Lower lobe of right lung (tissue), 2 donors: Measurements from ENCODE around the gene NBPF12. TPM values are rescaled to one million over a fixed set of nuclear protein-coding genes. Genes with fewer than 3 reads are reported as not detected.
A peak's percentile ranks its signal among the peaks of the same experiment; 100 is the strongest.
"Not testable (repeated sequence)": the region's sequence is repeated elsewhere in the genome, so short reads cannot be mapped to it uniquely, and the experiment has no call there.

Experiments
- ATAC-seq, 2 donors: fragments of 200-7000 bp; cut with Tn5 transposase; one replicate each; pipeline ENCODE4 v1.9.1; 2020 to 2022; ENCODE audit warnings: mild to moderate bottlenecking in 2 of 2, moderate library complexity in 2 of 2
- DNase-seq: peaks from one replicate; pipeline ENCODE4 v3.0.0-alpha.2; 2020
- H3K27ac ChIP-seq: fragments of 200-600 bp; one replicate; pipeline ENCODE4 v1.8.0; 2022
- H3K27me3 ChIP-seq: fragments of 200-600 bp; one replicate; pipeline ENCODE4 v1.8.0; 2022; ENCODE audit warnings: low read depth
- H3K36me3 ChIP-seq: fragments of 200-600 bp; one replicate; pipeline ENCODE4 v1.8.0; 2022; ENCODE audit warnings: mild to moderate bottlenecking
- H3K4me1 ChIP-seq: fragments of 200-600 bp; one replicate; pipeline ENCODE4 v1.8.0; 2022
- H3K4me3 ChIP-seq: fragments of 200-600 bp; one replicate; pipeline ENCODE4 v1.8.0; 2022; ENCODE audit warnings: mild to moderate bottlenecking
- H3K9me3 ChIP-seq: fragments of 200-600 bp; one replicate; pipeline ENCODE4 v1.8.0; 2022
- intact Hi-C: fragments of 100-400 bp; cut with DNase I; formaldehyde crosslinking; loops from one replicate; pipeline ENCODE4 v1.11.0; 2022
- long read RNA-seq: library from polyadenylated mRNA; unstranded; transcript quantifications from one replicate; pipeline ENCODE4 v2.0.0, GENCODE V29; 2021
- total RNA-seq: library from RNA; stranded (reverse); fragmentation: NEBNext Ultra II Directional; extraction: Animal tissue kit (Norgen Biotek cat#: 25700); gene quantifications from one replicate; pipeline ENCODE4 v1.2.1, GENCODE V29; 2021
- donor health status: DM: no; HTN: yes; CAD: no; lungs with severe emphysema.

The NBPF12 gene, protein sequence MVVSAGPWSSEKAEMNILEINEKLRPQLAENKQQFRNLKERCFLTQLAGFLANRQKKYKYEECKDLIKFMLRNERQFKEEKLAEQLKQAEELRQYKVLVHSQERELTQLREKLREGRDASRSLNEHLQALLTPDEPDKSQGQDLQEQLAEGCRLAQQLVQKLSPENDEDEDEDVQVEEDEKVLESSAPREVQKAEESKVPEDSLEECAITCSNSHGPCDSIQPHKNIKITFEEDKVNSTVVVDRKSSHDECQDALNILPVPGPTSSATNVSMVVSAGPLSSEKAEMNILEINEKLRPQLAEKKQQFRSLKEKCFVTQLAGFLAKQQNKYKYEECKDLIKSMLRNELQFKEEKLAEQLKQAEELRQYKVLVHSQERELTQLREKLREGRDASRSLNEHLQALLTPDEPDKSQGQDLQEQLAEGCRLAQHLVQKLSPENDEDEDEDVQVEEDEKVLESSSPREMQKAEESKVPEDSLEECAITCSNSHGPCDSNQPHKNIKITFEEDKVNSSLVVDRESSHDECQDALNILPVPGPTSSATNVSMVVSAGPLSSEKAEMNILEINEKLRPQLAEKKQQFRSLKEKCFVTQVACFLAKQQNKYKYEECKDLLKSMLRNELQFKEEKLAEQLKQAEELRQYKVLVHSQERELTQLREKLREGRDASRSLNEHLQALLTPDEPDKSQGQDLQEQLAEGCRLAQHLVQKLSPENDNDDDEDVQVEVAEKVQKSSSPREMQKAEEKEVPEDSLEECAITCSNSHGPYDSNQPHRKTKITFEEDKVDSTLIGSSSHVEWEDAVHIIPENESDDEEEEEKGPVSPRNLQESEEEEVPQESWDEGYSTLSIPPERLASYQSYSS (N-terminal part only)
- total RNA-seq, result 14.6 TPM
- long read RNA-seq, partial matches to known transcripts, result 5 of 32 reads
- long read RNA-seq, other reads (novel, unspliced or antisense), result 27 of 32 reads

DNA sequence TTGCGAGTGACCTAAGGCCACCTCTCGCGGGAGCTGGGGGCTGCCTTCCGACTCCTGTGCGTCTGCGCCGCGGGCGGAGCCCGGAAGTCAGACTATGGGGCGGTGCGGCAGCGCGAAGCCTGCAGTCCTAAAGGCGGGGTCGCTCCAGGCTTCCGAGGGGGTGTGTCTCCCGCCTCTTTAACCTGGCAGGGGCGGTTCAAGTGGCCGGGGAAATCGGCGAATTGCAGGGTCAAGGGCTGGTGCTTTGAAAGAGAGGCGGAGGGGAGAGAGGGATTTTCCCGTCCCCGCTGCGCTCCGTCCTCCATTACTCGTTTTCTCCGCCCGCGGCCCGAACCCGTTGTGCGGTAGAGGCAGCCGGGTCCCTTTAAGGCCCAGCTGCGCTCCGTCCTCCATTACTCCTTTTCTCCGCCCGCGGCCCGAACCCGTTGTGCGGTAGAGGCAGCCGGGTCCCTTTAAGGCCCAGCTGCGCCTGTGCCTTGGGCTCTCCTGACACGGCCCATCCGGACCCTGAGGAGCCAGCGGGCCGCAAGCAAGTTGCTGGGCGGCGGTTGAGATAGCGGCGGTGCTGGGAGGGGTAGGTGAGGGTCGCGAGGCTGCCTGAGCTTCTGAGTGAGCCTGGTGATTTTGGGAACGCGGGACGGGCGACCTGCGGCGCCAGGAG is at the start of gene NBPF12:
Gene NBPF12 (plus strand): TSS at position 83 of the 661 bp plus-strand sequence. CDS start 21,820 bp downstream, outside the sequence.
- H3K27ac ChIP-seq, result peak within 1 kb of the TSS; percentile 91
- H3K4me1 ChIP-seq, intact Hi-C loops, H3K27me3 ChIP-seq, H3K36me3 ChIP-seq, H3K9me3 ChIP-seq: not testable (repeated sequence)
- peak; percentile 97 to 98 for ATAC-seq
- peak; percentile 88 for DNase-seq
- peak within 1 kb of the TSS; percentile 84 for H3K4me3 ChIP-seq

DNA sequence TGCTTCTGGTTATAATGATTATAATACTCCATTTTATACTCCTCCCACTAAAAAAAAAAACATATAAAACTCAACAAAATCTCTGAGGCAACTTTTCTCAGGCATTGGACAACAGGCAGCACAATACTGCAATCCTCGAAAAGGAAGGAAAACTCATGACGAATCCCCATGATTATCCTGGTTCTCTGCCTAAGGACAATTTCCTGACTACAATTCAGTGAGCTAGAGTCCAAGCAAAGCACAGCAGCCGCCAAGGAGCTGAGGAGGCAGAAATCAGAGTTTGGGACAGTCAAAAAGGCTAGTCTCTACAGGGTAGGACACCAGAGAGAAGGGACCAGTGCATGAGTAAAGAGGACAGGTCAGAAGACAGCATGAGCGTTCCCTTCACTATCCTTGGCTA is 46.8 kb upstream of the NBPF12 start:
- H3K9me3 ChIP-seq, H3K36me3 ChIP-seq, ATAC-seq, intact Hi-C loops, H3K4me1 ChIP-seq, H3K27me3 ChIP-seq, H3K4me3 ChIP-seq, H3K27ac ChIP-seq, DNase-seq: not testable (repeated sequence)

DNA sequence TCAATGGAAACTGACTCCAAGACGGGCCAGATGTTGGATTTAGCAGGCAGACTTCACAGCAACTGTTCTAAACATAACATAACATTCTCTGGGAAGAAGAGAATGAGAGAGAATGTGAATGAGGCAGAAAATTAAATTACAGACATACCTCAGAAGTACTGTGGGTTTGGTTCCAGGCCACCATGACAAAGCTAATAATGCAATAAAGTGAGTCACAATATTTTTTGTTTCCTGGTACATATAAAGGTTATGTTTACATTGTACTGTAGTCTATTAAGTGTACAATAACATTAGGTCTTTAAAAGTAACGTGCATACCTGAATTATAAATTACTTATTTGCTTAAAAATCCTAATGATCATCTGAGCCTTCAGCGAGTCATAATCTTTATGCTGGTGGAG is 45.8 kb upstream of the NBPF12 start:
- H3K4me1 ChIP-seq, H3K27me3 ChIP-seq, intact Hi-C loops, H3K27ac ChIP-seq, H3K9me3 ChIP-seq, H3K36me3 ChIP-seq, DNase-seq, ATAC-seq, H3K4me3 ChIP-seq: not testable (repeated sequence)

DNA sequence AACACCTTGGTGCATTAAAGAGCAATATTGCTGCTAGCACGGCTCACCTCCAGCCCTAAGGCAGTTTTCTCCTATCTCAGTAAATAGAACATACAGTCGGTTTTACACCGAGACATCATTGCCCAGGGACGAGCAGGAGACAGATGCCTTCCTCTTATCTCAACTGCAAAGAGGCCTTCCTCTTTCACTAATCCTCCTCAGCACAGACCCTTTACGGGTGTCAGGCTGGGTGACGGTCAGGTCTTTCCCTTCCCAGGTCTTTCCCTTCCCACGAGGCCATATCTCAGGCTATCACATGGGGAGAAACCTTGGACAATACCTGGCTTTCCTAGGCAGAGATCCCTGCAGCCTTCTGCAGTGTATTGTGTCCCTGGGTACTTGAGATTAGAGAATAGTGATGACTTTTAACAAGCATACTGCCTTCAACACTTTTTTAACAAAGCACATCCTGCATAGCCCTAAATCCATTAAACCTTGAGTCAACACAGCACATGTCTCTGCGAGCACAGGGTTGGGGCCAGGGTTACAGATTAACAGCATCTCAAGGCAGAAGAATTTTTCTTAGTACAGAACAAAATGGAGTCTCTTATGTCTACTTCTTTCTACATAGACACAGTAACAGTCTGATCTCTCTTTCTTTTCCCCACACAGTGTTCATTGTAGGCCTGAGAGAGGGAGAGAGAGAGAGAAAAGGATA is 30.4 kb upstream of the NBPF12 start:
- H3K36me3 ChIP-seq, ATAC-seq, intact Hi-C loops, DNase-seq, H3K9me3 ChIP-seq, H3K4me3 ChIP-seq, H3K27ac ChIP-seq, H3K4me1 ChIP-seq, H3K27me3 ChIP-seq: not testable (repeated sequence)

DNA sequence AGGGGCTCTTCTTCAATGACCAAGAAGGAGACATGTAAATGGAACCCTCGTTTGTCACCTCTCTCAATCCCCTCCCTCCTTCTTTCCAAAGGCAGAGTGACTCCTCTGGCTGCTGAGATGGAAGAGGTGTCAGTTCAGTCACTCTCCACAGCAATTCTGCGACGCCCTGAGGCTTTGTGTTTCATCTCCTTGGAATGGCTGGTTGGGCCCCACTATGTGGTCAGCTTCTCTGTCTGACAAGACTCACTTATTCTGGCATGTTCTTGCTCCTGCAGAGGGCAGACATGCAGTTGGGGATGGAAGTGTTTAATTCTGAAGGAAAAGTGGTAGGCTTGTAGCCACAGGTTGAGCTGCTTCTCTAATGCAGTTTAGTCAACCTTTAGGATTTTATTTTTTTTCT is 25.1 kb upstream of the NBPF12 start:
- H3K27ac ChIP-seq, intact Hi-C loops, H3K27me3 ChIP-seq, ATAC-seq, H3K4me3 ChIP-seq, H3K4me1 ChIP-seq, H3K36me3 ChIP-seq, DNase-seq, H3K9me3 ChIP-seq: not testable (repeated sequence)

DNA sequence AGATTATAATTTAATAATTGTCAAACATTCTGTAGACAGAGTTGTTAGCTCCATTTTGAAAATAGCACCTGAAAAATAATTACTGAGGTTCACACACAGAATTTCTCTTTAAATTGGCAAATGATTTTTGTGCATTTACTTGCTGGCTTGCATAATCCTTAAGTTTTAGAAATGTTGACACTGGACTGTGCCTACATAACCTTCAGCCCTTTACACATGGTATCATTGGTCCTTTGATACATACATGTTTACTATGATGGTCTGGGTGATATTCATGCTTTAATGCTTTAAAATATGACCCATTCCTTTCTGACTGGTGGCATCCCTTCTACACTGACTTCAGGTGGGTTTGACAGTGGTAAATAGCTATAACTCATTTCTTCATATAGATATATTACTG is 17.3 kb upstream of the NBPF12 start:
- H3K27ac ChIP-seq, H3K4me3 ChIP-seq, H3K9me3 ChIP-seq, ATAC-seq, H3K36me3 ChIP-seq, H3K27me3 ChIP-seq, intact Hi-C loops, H3K4me1 ChIP-seq, DNase-seq: not testable (repeated sequence)

DNA sequence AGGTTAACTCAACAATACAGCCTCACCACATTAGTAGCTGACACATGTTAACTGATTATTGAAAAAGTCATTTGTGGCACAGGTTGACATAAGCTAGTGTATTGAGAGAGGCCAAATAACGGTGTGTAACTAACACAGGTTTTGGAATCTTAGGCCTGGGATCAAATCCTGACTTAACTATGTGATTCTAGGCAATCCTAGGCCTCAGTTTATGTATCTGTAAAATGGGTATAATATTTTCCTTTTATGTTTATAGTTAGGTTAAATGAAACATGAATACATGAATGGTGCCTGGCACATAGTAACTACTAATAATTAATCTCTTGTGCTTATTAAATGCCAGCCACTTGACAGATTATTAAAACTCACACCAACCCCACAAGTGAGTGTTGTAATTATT is 15.5 kb upstream of the NBPF12 start:
- H3K27me3 ChIP-seq, H3K27ac ChIP-seq, intact Hi-C loops, H3K4me1 ChIP-seq, H3K4me3 ChIP-seq, ATAC-seq, DNase-seq, H3K36me3 ChIP-seq, H3K9me3 ChIP-seq: not testable (repeated sequence)

DNA sequence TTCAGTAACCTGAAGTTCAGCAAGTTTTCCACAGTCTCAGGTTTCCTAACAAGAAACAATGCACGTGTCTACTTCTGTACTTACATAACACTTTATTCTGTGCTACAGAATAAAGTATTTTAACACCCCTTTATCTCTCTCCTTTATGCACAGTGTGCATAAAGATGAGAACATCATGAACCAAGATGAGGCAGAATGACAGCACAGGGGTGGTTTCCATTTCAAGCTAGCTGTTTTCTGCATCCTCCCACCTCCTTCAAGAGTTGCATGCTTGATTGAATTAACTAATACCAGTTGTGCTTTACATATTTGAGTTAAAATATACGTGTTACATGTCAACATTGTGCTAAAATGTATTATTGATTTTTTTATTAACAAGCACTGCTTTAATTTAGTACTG is 14.0 kb upstream of the NBPF12 start:
- DNase-seq, H3K27me3 ChIP-seq, H3K36me3 ChIP-seq, intact Hi-C loops, H3K4me3 ChIP-seq, H3K27ac ChIP-seq, H3K4me1 ChIP-seq, H3K9me3 ChIP-seq, ATAC-seq: not testable (repeated sequence)

DNA sequence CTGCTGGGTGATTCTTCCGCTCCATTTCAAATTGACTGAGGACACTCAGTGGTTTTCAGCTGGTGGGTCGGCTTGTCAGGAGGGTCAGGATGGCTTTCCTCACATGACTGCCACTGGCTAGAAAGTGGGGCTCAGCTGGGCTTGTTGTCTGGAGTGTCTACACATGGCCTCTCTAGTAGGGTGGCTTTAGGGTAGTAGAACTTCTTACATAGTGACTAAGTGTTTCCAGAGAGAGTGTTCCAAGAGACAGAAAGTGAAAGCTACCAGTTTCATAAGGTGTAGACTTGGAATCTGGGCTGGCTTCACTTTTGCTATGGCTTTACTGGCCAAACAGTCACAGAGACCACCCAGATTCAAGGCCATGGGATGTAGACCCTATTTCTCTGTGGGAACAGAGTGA is 11.7 kb upstream of the NBPF12 start:
- intact Hi-C loops, H3K4me1 ChIP-seq, H3K27me3 ChIP-seq, H3K36me3 ChIP-seq, ATAC-seq, H3K4me3 ChIP-seq, H3K9me3 ChIP-seq, H3K27ac ChIP-seq, DNase-seq: not testable (repeated sequence)

DNA sequence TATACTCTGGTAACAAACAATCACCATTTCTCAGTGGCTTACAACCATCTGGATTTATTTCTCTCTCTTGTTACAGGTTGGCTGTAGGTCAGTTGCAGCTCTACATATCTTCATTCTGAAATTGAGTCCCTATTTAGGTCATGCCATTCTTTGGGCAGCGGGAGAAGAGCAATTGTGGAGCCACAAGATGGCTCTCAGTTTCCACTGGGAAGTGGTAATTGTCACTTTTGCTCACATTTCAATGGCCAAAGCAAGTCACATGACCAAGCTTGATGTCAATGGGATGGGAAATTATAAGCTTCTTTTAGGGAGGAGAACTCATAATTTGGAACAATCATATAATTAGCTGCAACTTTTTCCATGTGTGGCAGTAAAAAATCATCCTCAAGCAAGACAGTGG is 7.9 kb upstream of the NBPF12 start:
- H3K4me3 ChIP-seq, DNase-seq, H3K36me3 ChIP-seq, H3K27ac ChIP-seq, intact Hi-C loops, H3K9me3 ChIP-seq, H3K27me3 ChIP-seq, ATAC-seq, H3K4me1 ChIP-seq: not testable (repeated sequence)

DNA sequence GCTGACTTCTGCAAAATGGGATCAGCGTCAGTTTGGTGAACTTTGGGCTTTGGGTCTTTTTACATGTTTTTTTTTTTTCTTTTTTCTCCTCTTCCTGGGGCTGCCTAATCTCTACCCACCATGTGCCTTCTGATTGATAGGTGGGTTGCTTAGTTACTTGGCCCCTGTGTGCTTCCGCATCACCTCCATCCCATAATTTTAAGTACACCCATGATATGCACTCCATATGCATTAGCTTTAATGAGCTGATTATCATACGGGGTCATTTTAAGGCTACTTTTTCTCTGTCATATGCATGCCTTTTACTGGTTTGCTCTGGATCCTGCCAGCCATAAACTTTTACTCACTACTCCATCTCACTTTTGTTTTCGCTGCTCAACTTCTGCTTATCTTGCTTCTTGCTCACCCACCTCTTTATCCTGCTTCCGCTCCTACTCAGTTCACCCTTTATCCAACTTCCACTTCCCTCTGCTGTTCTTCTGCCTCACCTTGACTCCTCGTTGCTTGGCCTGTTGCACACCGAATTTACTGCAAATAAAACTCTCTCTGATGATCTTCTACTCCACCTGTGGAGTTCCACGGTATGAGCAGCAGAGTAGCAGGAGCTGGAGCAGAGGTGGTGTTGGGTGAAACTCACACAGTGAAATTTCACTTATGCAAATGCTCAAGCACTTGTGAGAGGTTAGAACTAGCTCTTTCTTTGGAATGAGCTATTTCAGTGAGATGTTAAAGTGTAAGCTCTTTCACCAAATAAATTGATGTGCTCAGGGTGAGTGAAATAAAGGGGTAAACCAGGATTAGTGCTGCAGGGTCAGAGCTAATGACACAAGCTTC is 3.5 kb upstream of the NBPF12 start:
- H3K4me3 ChIP-seq, H3K27me3 ChIP-seq, DNase-seq, ATAC-seq, H3K4me1 ChIP-seq, H3K9me3 ChIP-seq, H3K36me3 ChIP-seq, intact Hi-C loops, H3K27ac ChIP-seq: not testable (repeated sequence)

DNA sequence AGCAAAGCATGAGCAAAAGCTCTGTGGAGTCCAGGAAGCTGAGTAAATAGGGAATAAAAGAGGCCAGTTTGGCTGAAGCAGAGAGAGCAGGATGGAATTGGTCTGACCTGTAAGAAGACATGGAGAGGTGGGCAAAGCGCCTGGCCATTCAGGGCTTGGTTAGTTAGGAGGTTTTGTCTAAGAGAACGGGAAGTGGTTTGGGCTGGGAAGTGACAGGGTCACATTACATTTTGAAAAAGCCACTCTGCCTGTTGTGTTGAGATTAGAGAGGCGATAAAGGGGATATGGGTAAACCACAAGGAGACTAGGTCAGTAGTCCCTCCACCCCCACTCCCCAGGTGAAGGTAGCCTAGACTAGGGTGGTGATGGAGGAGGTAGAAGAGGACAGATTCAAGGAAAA is 662 bp upstream of the NBPF12 start:
- intact Hi-C loops, H3K27me3 ChIP-seq, H3K4me3 ChIP-seq, H3K9me3 ChIP-seq, ATAC-seq, H3K27ac ChIP-seq, DNase-seq, H3K4me1 ChIP-seq, H3K36me3 ChIP-seq: not testable (repeated sequence)
